ENCODE data around the gene UBE3D.
"Not testable (repeated sequence)": the region's sequence is repeated elsewhere in the genome, so short reads cannot be mapped to it uniquely, and the experiment has no call there.

UBE3D gene

GRCh38 chr6:82893889-82894652 is 171.6 kb downstream of the UBE3D start:
- Mint-ChIP-seq H3K36me3 (ENCODE audit: low read depth) (peaks cover 9% of the 10 kb centered on the region), H3K27ac (no peak overlapping the region), H3K4me1 (ENCODE audit: low read depth) (no peaks in the 10 kb centered on the region), H3K4me3 (no peak overlapping the region), H3K9me3 (no peaks in the 10 kb centered on the region), H3K27me3 (no peaks in the 10 kb centered on the region)

- H3K36me3 Mint-ChIP-seq (ENCODE audit: low read depth); H3K27ac Mint-ChIP-seq: not testable (repeated sequence)
Observed at GRCh38 chr6:82891503-82891902, 174.1 kb downstream of the UBE3D start.

DNA sequence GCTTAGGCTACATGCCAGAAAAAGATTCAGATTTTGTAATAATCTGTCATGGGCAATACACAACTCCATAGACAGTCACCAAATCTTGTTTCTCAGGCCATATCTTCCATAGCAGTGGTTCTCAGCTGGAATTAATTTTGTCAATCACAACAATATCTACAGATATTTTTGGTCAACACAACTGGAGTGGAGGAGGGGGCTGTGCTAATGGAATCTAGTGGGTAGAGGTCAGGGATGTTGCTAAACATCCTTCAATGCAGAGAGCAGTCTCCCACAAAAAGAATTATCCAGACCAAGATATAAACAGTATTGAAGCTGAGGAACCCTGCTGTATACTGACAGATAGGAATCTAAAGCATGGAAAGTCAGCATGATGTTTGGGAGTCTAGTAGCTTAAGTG is 174.6 kb downstream of the UBE3D start:
- no peaks in the 10 kb centered on the region for H3K4me1 Mint-ChIP-seq (ENCODE audit: low read depth)
- H3K36me3 Mint-ChIP-seq (ENCODE audit: low read depth): peaks cover 9% of the 10 kb centered on the region
- no peak overlapping the region for H3K4me3 Mint-ChIP-seq
- H3K9me3 Mint-ChIP-seq: no peaks in the 10 kb centered on the region
- H3K27ac Mint-ChIP-seq: no peak overlapping the region
- no peaks in the 10 kb centered on the region for H3K27me3 Mint-ChIP-seq

More at GRCh38 chr6:82891503-82891902, 174.1 kb downstream of the UBE3D start:
- not testable (repeated sequence) for H3K9me3 Mint-ChIP-seq; H3K27me3 Mint-ChIP-seq; H3K4me3 Mint-ChIP-seq; H3K4me1 Mint-ChIP-seq (ENCODE audit: low read depth)

GRCh38 chr6:82890240-82890639 is 175.4 kb downstream of the UBE3D start:
- Mint-ChIP-seq H3K4me3 (no peak overlapping the region), H3K9me3 (no peaks in the 10 kb centered on the region), H3K27ac (no peak overlapping the region), H3K36me3 (ENCODE audit: low read depth) (peaks cover 9% of the 10 kb centered on the region), H3K4me1 (ENCODE audit: low read depth) (no peaks in the 10 kb centered on the region), H3K27me3 (no peaks in the 10 kb centered on the region)

DNA sequence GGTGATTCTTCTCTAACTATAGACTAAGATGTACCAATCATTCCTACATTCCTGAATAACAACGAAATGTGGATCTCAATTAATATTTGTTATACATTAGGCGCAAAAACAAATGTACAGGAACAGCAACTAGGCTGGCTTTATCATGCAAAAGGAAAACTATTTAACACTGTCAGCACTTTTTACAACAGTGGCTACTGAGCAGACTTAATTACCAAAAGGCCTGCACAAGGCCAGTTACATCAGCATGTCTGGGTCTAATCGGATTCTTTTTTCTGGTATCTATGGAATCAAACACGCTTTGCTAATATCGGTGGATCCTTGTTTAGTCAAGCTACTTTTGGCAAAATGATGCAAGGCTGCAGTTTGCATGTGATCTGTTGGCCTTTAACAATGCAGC is 176.5 kb downstream of the UBE3D start:
- H3K27me3 Mint-ChIP-seq: no peaks in the 10 kb centered on the region
- peaks cover 4% of the 10 kb centered on the region for H3K36me3 Mint-ChIP-seq (ENCODE audit: low read depth)
- H3K4me1 Mint-ChIP-seq (ENCODE audit: low read depth): no peaks in the 10 kb centered on the region
- no peak overlapping the region for H3K4me3 Mint-ChIP-seq
- H3K9me3 Mint-ChIP-seq: no peaks in the 10 kb centered on the region
- no peak overlapping the region for H3K27ac Mint-ChIP-seq

DNA sequence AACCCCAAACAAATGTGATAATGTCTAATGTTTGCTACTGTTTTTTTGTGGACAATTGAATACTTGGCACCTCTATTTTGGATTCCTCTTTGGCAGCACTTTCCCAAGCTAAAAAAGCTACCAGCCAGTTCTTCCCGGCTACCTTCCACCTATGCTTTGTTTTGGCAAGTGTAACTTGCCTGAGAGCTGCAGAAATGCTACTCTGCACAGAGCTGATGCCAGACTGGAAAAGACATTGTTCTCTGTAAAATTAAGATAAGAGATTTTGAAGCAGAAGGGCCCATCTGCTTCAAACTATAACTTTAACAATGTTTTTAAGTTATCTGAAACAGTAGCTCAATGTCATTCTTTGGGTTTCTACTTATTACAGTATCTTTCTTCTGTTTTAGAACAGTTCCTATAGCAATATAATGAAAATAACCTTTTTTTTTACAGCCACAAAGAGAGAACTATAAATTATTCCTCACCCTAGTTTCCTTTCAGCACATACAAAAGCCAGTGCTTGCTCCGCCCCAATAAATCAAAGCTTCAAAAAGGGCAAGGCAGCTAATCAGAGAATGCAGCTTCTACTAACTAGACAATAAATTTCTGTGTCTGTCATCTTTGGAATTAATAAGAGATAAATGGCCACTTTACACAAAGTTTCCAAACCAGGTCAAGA is 183.1 kb downstream of the UBE3D start:
- Mint-ChIP-seq H3K4me3 (no peak overlapping the region), H3K9me3 (no peaks in the 10 kb centered on the region), H3K27me3 (no peaks in the 10 kb centered on the region), H3K4me1 (ENCODE audit: low read depth) (no peaks in the 10 kb centered on the region), H3K27ac (no peak overlapping the region), H3K36me3 (ENCODE audit: low read depth) (no peaks in the 10 kb centered on the region)

DNA sequence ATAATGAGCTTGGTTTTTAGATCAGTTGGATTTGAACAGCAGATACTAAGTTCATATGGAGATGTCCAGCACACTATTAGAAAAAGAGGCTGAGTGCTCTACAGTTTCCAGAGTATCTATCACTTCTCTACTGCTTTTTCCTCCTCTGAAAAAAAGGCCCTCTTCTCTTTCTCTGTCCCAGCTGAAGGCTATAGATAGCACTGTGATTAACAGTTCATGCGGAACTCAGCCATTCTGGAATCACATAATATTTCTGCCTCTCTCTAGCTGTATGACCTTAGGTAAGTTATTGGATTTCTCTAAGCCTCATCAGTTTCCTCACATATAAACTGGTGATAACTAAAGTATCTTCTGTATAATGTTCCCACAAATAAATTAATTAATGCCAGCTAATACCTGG is 184.1 kb downstream of the UBE3D start:
- Mint-ChIP-seq H3K4me1 (ENCODE audit: low read depth) (no peaks in the 10 kb centered on the region), H3K4me3 (no peak overlapping the region), H3K36me3 (ENCODE audit: low read depth) (no peaks in the 10 kb centered on the region), H3K9me3 (no peaks in the 10 kb centered on the region), H3K27ac (no peak overlapping the region), H3K27me3 (no peaks in the 10 kb centered on the region)

- no peaks in the 10 kb centered on the region for H3K36me3 Mint-ChIP-seq (ENCODE audit: low read depth)
- no peaks in the 10 kb centered on the region for H3K4me1 Mint-ChIP-seq (ENCODE audit: low read depth)
- H3K27ac Mint-ChIP-seq: no peak overlapping the region
- H3K9me3 Mint-ChIP-seq: no peaks in the 10 kb centered on the region
- H3K4me3 Mint-ChIP-seq: no peak overlapping the region
- no peaks in the 10 kb centered on the region for H3K27me3 Mint-ChIP-seq
Observed at GRCh38 chr6:82878812-82879211, 186.8 kb downstream of the UBE3D start.

- Mint-ChIP-seq H3K4me1 (ENCODE audit: low read depth) (no peaks in the 10 kb centered on the region), H3K9me3 (no peaks in the 10 kb centered on the region), H3K27ac (no peak overlapping the region), H3K4me3 (no peak overlapping the region), H3K36me3 (ENCODE audit: low read depth) (no peaks in the 10 kb centered on the region), H3K27me3 (no peaks in the 10 kb centered on the region)
Observed at GRCh38 chr6:82877213-82878195, 188.1 kb downstream of the UBE3D start.

- H3K4me3 Mint-ChIP-seq: no peak overlapping the region
- H3K27ac Mint-ChIP-seq: no peak overlapping the region
- no peaks in the 10 kb centered on the region for H3K36me3 Mint-ChIP-seq (ENCODE audit: low read depth)
- H3K9me3 Mint-ChIP-seq: no peaks in the 10 kb centered on the region
- H3K4me1 Mint-ChIP-seq (ENCODE audit: low read depth): no peaks in the 10 kb centered on the region
- H3K27me3 Mint-ChIP-seq: no peaks in the 10 kb centered on the region
Observed at GRCh38 chr6:82875573-82876185, 190.0 kb downstream of the UBE3D start.

- Mint-ChIP-seq H3K36me3 (ENCODE audit: low read depth) (no peaks in the 10 kb centered on the region), H3K9me3 (no peaks in the 10 kb centered on the region), H3K27me3 (no peaks in the 10 kb centered on the region), H3K4me1 (ENCODE audit: low read depth) (no peaks in the 10 kb centered on the region), H3K4me3 (no peak overlapping the region), H3K27ac (no peak overlapping the region)
Observed at GRCh38 chr6:82874867-82875266, 190.8 kb downstream of the UBE3D start.

- Mint-ChIP-seq H3K36me3 (ENCODE audit: low read depth) (no peaks in the 10 kb centered on the region), H3K4me1 (ENCODE audit: low read depth) (no peaks in the 10 kb centered on the region), H3K4me3 (no peak overlapping the region), H3K27me3 (no peaks in the 10 kb centered on the region), H3K27ac (no peak overlapping the region), H3K9me3 (no peaks in the 10 kb centered on the region)
Observed at GRCh38 chr6:82872185-82872584, 193.5 kb downstream of the UBE3D start.

DNA sequence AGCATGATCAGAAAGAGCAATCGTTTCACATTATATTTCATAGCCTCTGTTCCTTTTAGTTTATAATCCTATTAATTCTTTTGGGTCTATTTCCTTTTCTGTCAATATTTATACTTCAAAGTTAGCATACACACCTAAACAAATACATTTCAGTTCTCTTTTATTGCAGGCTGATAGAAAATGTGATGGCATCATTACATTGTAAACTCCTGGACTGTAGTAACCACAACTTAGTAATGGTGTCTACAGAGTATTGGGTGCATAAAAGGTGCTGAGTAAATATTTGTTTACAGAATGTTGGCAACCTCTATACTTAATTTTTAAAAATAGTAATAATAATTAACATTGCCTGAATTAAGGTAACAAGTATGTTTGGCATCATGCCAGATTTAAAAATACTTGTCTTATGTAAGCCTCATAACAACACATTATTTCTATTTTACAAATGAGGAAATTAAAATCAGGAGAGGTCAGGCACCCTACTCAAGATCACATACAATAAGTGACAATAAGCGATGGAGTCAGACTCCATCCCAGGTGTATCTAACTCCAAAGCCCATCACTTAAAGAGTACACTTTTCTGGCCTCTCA is 195.0 kb downstream of the UBE3D start:
- Mint-ChIP-seq H3K9me3 (no peaks in the 10 kb centered on the region), H3K27me3 (no peaks in the 10 kb centered on the region), H3K27ac (no peak overlapping the region), H3K4me1 (ENCODE audit: low read depth) (no peaks in the 10 kb centered on the region), H3K4me3 (no peak overlapping the region), H3K36me3 (ENCODE audit: low read depth) (no peaks in the 10 kb centered on the region)

- Mint-ChIP-seq H3K27ac (no peak overlapping the region), H3K4me3 (no peak overlapping the region), H3K9me3 (no peaks in the 10 kb centered on the region), H3K4me1 (ENCODE audit: low read depth) (no peaks in the 10 kb centered on the region), H3K36me3 (ENCODE audit: low read depth) (no peaks in the 10 kb centered on the region), H3K27me3 (no peaks in the 10 kb centered on the region)
Observed at GRCh38 chr6:82869493-82869892, 196.1 kb downstream of the UBE3D start.

All from stimulated activated naive CD8-positive, alpha-beta T cell treated with anti-CD3 and anti-CD28 coated beads, Interleukin-15, Interleukin-2, amounts not matched to agents 100 ng/mL and 50 ng/mL, for 24 hours (primary cell).